Cardiac septum (tissue), 1 donor: ENCODE measurements around the gene RAB35. TPM values are rescaled to one million over a fixed set of nuclear protein-coding genes. Genes with fewer than 3 reads are reported as not detected.

ENCODE experiments used
- microRNA-seq: library from miRNA; unstranded; fragments of <30 nt; microRNA quantifications from one replicate; pipeline ENCODE4 v1.2.0, GENCODE V29; 2020
- total RNA-seq: library from RNA; stranded (reverse); fragmentation: NEBNext Ultra II Directional; extraction: Animal tissue kit (Norgen Biotek cat#: 25700); gene quantifications from one replicate; pipeline ENCODE4 v1.2.1, GENCODE V29; 2021
- donor health status: DM: no; HTN: no; CAD: no.

RAB35 gene
- total RNA-seq, 1 donor from 2014 or later, result 33.0 TPM

Small RNA genes within 50 kb of the gene (microRNA-seq; reads per million reads assigned to microRNA genes)
- not detected for gene MIR4498

Other genes starting within 250 kb of the RAB35 start
- gene CIT, start 239.4 kb downstream of the RAB35 start, total RNA-seq, result 0.86 TPM
- gene BICDL1, start 127.5 kb downstream of the RAB35 start, total RNA-seq, result 0.30 TPM
- 39.8 TPM for gene GCN1, start 78.0 kb upstream of the RAB35 start, total RNA-seq
- gene RPLP0, start 84.4 kb upstream of the RAB35 start, total RNA-seq, result 594 TPM
- 73.8 TPM for gene PXN, start 149.0 kb upstream of the RAB35 start, total RNA-seq
- 27,323 TPM for gene RNU4-2, start 175.2 kb upstream of the RAB35 start, total RNA-seq
- 3,560 TPM for gene RNU4-1, start 176.5 kb upstream of the RAB35 start, total RNA-seq
- gene SIRT4, start 185.6 kb upstream of the RAB35 start, total RNA-seq, result 2.4 TPM
- gene PLA2G1B, start 211.0 kb upstream of the RAB35 start, total RNA-seq, result not detected